Astrocyte (in vitro differentiated cells and primary cell): ENCODE measurements around the gene TEAD1.

Experiments used
- CTCF ChIP-seq: IDR thresholded peaks from 2 replicates; pipeline ENCODE4 v1.5.1; 2011; ENCODE audit warnings: low read depth, mild to moderate bottlenecking, inconsistent platforms, low read length, moderate library complexity; ENCODE audit not compliant: insufficient read depth
- EZH2 ChIP-seq: IDR thresholded peaks from 2 replicates; pipeline ENCODE4 v1.6.1; 2012; ENCODE audit warnings: mild to moderate bottlenecking, low read length, inconsistent platforms; ENCODE audit not compliant: insufficient read depth

GRCh38 chr11:12799334-12799835 is 125.2 kb downstream of the TEAD1 start:
- TF ChIP-seq CTCF, result no peak
- no peak for TF ChIP-seq EZH2
